SU-DHL-6 (cell line): ENCODE measurements around the gene TTBK1.

ENCODE experiments used
- H2AFZ ChIP-seq: fragments of 200-600 bp; sonication (generic); 2 replicates; pipeline ENCODE4 v1.6.1; 2014; ENCODE audit warnings: low read depth, mild to moderate bottlenecking, moderate library complexity, mixed read lengths, antibody characterized with exemption, low read length; ENCODE audit not compliant: severe bottlenecking
- H3F3A ChIP-seq: fragments of 200-600 bp; shearing (Covaris generic); 2 replicates; pipeline ENCODE4 v1.6.0; 2016; ENCODE audit warnings: antibody characterized with exemption, mild to moderate bottlenecking; ENCODE audit not compliant: insufficient read depth
- H3K27ac ChIP-seq: fragments of 200-600 bp; sonication (generic); 2 replicates; pipeline ENCODE4 v1.5.1; 2016; ENCODE audit warnings: low read depth, mild to moderate bottlenecking, low read length, moderate library complexity, mixed read lengths
- H3K27me3 ChIP-seq: fragments of 200-600 bp; sonication (generic), shearing (Covaris generic); 2 replicates; pipeline ENCODE4 v1.6.0; 2014; ENCODE audit warnings: mild to moderate bottlenecking, low read length
- H3K36me3 ChIP-seq: fragments of 200-600 bp; sonication (generic); 2 replicates; pipeline ENCODE4 v1.6.1; 2014; ENCODE audit warnings: mild to moderate bottlenecking, low read length, mixed read lengths
- H3K4me2 ChIP-seq: fragments of 300-600, 200-600 bp; shearing (Covaris generic), sonication (generic); 2 replicates; pipeline ENCODE4 v1.6.0; 2014; ENCODE audit warnings: low read length, low read depth, mild to moderate bottlenecking; ENCODE audit not compliant: poor library complexity, severe bottlenecking
- H3K4me3 ChIP-seq: fragments of 200-600 bp; sonication (generic); 2 replicates; pipeline ENCODE4 v1.5.1; 2014; ENCODE audit warnings: antibody characterized with exemption, low read length, mild to moderate bottlenecking, mixed read lengths; ENCODE audit not compliant: insufficient read depth, poor library complexity, severe bottlenecking
- H3K79me2 ChIP-seq: fragments of 200-600 bp; sonication (generic); 2 replicates; pipeline ENCODE4 v1.6.1; 2014; ENCODE audit warnings: mild to moderate bottlenecking, low read length, moderate library complexity; ENCODE audit not compliant: insufficient read depth
- H3K9ac ChIP-seq: fragments of 200-600 bp; sonication (generic); 2 replicates; pipeline ENCODE4 v1.7.0; 2014; ENCODE audit warnings: mild to moderate bottlenecking, low read length
- H3K9me2 ChIP-seq: fragments of 200-600 bp; sonication (generic); replicated peaks from 2 replicates; pipeline ENCODE4 v1.6.1; 2014; ENCODE audit warnings: low read length; ENCODE audit not compliant: insufficient read depth
- H3K9me3 ChIP-seq: fragments of 200-600 bp; sonication (generic); 2 replicates; pipeline ENCODE4 v1.6.1; 2014; ENCODE audit warnings: low read length, mixed read lengths; ENCODE audit not compliant: insufficient read depth
- H4K20me1 ChIP-seq: fragments of 200-600 bp; sonication (generic); 2 replicates; pipeline ENCODE4 v1.6.1; 2014; ENCODE audit warnings: low read depth, mild to moderate bottlenecking, antibody characterized with exemption, low read length, moderate library complexity, mixed read lengths
- CTCF ChIP-seq: fragments of 200-600 bp; sonication (generic); IDR thresholded peaks from one replicate; pipeline ENCODE4 v1.5.1; 2017; ENCODE audit warnings: antibody characterized with exemption, mild to moderate bottlenecking, low read length, moderate library complexity; ENCODE audit not compliant: insufficient read depth, poor library complexity, severe bottlenecking
- EZH2phosphoT487 ChIP-seq: fragments of 200-600 bp; sonication (generic), shearing (Covaris generic); conservative IDR thresholded peaks from 2 replicates; pipeline ENCODE4 v1.6.1; 2018; ENCODE audit warnings: mild to moderate bottlenecking, antibody characterized with exemption, low read length, moderate library complexity, mixed read lengths

Gene TTBK1

DNA sequence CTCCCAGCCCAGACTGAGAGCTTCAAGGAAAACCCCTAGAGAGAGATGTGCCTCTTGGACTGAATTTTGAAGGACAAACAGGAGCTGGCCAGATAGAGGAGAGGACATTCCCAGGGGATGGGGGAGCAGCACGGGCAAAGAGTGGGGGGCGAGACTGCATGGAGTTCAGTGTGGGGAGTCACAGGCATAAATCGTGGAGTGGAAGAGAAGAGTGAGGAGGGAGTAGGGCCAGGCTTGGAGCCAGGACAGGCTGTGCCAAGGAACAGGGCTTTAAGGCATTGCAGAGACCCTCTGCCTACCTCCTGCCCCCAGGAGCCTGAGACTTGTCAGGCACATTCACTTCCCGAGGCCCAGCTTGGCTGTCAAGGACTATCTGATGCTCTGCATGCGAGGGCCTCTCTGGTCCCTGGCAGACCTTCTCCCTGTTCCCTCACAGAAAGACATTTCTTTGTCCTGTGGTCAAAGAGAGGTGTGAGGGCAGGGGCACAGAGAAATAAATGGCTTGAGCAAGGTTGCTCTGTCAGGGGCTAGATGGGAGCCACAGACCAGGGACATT, 49.6 kb downstream of the TTBK1 start:
- H3K36me3 ChIP-seq, result no peaks in the 10 kb centered on the region
- no peak overlapping the region for H3K27ac ChIP-seq
- no peaks in the 10 kb centered on the region for H4K20me1 ChIP-seq
- no peak overlapping the region for H3K4me2 ChIP-seq
- no peaks in the 10 kb centered on the region for H3K27me3 ChIP-seq
- H3K9ac ChIP-seq, result no peak overlapping the region
- no peak overlapping the region for H2AFZ ChIP-seq
- TF ChIP-seq EZH2phosphoT487 (no peak), CTCF (no peak)
- H3K79me2 ChIP-seq, result no peaks in the 10 kb centered on the region
- H3K9me3 ChIP-seq, result no peaks in the 10 kb centered on the region
- H3K4me3 ChIP-seq, result no peak overlapping the region
- no peaks in the 10 kb centered on the region for H3F3A ChIP-seq
- no peaks in the 10 kb centered on the region for H3K9me2 ChIP-seq

DNA sequence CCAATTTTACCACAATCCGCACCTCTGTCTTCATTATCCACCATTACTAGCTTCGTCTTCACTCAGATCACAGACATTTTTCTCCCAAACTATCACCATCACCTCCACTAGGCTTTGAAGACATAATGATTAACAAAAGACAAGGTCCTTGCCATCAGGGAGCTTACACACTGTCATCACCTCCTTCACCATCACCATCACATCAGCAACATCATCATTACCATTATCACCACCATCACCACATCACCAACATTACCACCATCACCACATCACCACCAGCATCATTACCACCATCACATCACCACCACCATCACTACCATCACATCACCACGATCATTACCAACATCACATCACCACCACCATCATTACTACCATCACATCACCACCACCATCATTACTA, 50.4 kb downstream of the TTBK1 start:
- H3K9ac ChIP-seq, result no peak overlapping the region
- no peak overlapping the region for H3K4me2 ChIP-seq
- H3K9me2 ChIP-seq, result no peaks in the 10 kb centered on the region
- no peaks in the 10 kb centered on the region for H3K36me3 ChIP-seq
- no peaks in the 10 kb centered on the region for H4K20me1 ChIP-seq
- no peaks in the 10 kb centered on the region for H3K79me2 ChIP-seq
- TF ChIP-seq EZH2phosphoT487 (no peak), CTCF (no peak)
- no peaks in the 10 kb centered on the region for H3K27me3 ChIP-seq
- H3K27ac ChIP-seq, result no peak overlapping the region
- H3F3A ChIP-seq, result no peaks in the 10 kb centered on the region
- H2AFZ ChIP-seq, result no peak overlapping the region
- no peak overlapping the region for H3K4me3 ChIP-seq
- H3K9me3 ChIP-seq, result no peaks in the 10 kb centered on the region

- Histone ChIP-seq H2AFZ (no peak overlapping the region), H3K79me2 (no peaks in the 10 kb centered on the region), H3F3A (no peaks in the 10 kb centered on the region), H3K4me2 (no peak overlapping the region), H3K27ac (no peak overlapping the region), H4K20me1 (no peaks in the 10 kb centered on the region), H3K27me3 (no peaks in the 10 kb centered on the region), H3K9me3 (no peaks in the 10 kb centered on the region), H3K9me2 (no peaks in the 10 kb centered on the region), H3K4me3 (no peak overlapping the region), H3K9ac (no peak overlapping the region), H3K36me3 (no peaks in the 10 kb centered on the region)
- TF ChIP-seq CTCF (no peak), EZH2phosphoT487 (no peak)
These were observed 51.3 kb downstream of the TTBK1 start for GRCh38 chr6:43294536-43294935.
